Measurements from ENCODE around the gene MYH9.
"Not testable (repeated sequence)": the region's sequence is repeated elsewhere in the genome, so short reads cannot be mapped to it uniquely, and the experiment has no call there.

The MYH9 gene

DNA sequence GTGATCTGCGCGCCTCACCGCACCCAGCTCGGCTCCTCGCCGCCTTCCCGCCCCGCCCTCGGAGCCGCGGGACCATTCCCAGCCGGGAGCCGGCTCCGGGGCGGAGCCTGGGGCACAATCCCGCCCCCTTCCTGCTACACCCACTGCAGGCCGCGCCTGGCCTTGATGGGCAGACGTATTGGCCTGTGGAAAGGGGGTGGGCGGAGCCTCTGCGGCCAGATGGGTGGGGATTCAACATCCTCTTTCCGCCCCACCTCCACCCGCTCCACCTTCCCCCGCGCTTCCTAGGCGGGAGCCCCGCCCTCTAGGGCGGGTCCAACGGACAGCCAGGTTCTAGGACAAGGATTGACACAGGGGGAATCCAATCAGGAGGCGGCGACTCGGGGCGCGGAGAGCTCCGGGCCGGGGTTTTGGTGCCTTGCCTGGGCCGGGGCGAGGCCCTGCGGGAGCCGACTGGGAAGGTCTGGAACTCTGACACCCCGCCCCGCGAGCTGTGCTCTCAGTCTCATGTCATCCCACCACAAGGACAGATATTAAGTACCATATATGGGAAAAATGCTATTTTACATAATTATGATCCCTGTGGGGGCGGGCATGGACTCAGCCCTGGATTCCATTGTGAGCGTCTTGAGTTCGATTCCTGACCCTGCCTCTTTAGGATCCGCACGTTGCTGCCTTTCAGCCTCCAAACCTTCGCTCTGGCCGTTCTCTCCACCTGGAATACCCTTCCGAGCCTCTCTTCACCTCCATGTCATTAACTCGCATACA is at the start of gene MYH9:
Gene MYH9, minus strand, starts transcription at position 9 of the 768 bp plus-strand sequence. CDS start 38,731 bp downstream, outside the sequence.
- DNase-seq, result peak; percentile 99

DNA sequence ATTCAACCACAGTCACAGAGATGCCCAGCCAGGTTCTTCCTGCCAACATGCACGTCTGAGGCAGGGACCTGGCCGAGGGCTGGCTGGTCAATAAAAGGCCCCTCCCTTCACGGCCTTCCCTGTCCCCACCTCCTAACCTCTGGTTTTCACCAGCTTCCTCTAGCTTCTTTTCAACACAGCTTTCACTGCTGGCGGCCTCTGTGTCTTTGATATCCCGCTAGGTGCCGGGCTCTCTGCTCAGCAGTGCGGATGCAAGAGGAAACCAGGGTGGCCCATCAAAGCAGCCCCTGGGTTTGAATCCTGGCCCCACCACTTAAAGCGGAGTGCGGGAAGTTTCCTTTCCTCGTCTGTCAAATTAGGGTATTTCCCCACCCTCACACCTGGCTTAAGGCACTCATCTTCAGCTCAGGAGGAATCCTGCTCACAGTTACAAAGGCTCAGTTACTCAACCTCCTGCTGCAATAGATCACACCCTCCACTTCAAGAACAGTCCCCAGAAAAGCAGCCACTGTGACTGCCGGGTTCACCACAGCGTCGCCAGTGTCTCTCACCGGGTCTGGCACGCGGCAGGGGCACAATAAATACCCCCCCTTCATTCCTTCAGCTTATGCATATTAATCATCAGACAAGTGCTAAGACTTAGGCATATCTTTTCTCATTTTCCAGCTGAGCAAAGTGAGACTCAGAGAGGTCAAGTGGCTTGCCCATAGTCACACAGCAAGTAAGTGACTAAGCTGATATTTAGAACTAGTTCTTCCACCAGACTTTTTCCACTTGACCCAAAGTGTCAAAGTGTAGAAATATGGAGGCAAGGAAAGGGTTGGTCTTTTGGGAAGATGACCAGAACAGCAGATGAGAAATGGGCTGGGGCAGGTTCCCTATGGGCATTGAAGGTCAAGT is 48.0 kb upstream of the MYH9 start:
- peak; percentile 58 for DNase-seq

DNA sequence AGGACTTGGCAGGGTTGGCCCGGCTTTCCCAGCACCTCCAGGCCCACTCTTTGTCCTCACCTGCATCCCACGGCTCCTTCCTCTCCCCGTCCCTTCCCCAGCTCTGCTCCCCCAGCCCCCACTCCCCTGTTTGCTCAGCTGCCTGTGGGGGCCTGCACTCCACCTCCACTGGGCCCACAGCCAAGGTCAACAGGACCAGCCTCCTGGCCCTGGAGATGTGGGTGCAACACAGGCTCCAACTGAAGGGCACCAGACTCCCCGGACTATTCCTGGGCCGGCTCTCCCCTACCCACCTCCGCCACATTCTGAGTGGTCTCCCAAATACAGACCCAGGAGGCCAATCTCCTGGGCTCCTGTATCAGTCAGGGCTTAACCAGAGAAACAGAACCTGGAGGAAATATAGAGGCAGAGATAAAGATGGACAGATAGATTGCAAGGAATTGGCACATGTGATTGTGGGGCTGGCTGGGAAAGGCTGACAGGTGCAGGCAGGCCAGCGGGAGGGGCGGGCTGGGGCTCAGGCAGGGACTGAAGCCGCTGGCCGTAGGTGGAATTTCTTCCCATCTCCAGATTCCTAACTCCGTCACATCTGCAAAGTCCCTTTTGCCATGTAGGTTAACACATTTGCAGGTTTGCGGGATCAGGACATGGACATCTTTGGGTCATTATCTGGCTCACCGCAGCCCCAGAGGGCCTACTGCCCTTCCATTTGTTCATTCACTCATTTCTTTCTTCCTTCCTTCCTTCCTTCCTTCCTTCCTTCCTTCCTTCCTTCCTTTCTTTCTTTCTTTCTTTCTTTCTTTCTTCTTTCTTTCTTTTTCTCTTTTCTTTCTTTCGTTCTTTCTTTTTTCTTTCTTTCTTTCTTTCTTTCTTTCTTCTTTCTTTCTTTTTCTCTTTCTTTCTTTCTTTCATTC is 45.8 kb upstream of the MYH9 start:
- DNase-seq, result no peak

DNA sequence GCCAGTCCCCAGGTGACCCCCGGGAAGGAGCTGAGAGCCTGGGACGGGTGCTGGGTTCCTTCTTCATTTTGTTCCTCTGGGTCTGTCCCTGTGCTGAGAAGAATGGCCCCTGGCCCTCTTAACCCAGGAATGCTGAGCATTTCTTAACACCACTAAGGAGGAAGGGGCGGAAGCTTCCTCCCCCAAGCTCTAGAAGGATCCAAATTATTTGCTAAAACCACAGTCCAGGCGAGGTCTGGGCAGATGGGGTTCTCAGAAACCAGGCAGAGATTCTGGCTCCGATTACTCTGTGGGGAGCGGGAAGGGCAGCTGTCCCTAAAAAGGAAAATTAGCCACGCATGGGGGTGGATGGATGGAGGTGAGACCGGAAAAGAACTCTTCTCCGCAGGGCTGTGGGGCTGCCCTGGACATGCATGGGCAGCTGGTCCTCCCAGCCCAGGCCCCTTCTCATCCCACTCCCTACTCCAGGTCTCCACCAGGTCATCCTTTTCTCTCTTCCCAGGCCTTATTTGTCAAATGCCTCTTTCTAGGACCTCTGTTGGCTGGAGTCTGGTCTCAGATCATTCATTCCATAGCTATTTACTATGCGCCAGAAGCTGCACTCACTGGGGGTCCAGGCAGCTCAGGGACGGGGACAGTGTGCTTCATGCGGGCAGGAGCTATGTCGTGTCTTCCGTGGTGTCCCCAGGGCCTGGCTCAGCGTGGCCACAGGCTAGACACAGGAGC is 45.0 kb upstream of the MYH9 start:
- DNase-seq, result no peak

DNA sequence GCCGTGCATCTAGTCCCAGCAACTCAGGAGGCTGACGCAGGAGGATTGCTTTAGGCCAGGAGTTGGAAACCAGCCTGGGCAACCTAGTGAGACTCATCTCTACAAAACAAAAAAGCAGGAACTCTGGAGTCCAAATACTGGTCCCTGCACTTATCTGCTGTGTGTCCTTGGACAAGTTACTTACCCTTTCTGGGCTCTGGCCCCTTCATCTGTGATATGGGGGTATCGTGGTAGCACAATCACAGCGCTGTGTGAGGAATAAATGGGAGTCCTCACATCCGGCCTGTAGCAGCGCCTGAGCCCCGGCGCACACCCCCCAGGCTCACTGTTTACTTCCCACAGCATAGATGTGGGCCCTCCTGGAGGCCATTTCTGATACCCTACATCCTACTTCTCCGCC is 44.2 kb upstream of the MYH9 start:
- no peak for DNase-seq

DNA sequence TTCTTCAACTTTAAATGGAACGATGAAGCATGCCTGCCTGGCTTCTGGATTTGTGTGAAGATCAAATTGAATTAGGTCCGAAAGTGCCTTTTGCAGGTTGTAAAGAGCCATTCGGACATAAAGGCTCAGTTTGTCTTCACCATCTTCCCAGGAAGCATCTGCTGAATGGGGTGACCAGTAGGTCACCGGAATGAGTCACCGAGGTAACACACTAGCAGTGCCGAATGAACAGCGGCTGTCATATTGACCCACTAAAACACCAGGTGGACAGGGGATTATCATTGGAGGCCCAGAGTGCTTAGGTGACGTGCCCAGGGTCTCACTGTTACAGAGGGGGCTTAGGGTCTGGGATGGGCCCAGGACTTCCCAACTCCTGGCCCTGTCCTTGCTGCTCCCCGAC is 43.1 kb upstream of the MYH9 start:
- no peak for DNase-seq

DNA sequence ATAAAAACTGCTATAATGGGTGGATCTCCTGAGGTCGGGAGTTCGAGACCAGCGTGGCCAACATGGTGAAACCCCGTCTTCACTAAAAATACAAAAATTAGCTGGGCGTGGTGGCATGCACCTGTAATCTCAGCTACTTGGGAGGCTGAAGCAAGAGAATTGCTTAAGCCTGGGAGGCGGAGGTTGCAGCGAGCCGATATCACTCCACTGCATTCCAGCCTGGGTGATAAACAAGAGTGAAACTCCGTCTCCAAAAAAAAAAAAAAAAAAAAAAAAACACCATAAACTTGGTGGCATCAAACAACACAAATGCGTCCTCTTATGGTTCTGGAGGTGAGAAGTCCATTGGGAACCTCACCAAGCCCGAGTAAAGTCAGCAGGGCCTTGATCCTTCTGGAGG is 40.2 kb upstream of the MYH9 start:
- not testable (repeated sequence) for DNase-seq

DNA sequence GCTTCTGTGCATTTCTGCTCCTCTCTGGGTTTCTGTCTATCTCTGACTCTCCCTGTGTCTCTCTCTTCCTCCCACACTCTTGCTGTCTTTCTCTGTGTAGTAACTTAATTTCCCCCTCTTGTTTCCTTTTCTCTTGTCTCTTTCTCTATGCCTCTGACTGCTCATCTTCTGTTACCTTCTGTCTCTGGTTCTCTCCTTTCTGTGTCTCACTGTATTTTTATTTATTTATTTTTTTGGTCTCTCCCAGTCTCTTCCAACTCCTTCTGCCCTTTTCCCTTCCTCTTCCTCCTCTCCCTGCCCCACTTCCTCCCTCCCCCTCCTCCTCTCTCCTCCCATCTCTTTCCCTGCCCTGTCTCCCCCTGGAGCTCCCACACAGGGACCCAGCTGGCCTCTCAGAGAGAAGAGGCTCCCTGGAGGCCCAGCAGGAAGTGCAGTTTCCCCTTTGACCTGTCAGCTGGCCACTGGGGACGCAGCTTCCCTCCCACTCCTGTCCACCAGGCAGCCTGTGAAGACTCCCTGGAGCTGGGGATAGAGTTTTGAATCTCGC is 38.3 kb upstream of the MYH9 start:
- no peak for DNase-seq

DNA sequence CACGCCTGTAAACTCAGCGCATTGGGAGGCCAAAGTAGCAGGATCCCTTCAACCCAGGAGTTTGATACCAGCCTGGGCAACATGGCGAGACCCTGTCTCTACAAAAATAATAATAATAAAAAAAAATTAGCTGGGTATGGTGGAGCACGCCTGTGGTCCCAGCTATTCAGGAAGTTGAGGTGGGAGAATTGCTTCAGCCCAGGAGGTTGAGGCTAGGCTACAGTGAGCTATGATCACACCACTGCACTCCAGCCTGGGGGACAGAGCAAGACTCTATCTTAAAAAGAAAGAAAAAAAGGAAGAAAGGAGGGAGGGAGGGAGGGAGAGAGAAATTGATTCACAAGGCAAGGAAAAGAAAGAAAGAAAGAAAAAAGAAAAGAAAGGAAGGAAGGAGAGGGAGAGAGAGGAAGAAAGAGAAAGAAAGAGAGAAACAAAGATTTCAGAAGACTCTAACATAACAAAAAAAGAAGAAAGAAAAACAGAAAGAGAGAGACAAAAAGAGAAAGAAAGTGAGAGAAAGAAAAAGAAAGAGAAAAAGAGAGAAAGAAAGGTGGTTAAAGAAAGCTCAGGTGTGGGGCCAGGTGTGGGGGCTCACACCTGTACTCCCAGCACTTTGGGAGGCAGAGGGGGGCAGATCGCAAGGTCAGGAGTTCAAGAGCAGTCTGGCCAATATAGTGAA is 37.3 kb upstream of the MYH9 start:
- DNase-seq, result no peak

DNA sequence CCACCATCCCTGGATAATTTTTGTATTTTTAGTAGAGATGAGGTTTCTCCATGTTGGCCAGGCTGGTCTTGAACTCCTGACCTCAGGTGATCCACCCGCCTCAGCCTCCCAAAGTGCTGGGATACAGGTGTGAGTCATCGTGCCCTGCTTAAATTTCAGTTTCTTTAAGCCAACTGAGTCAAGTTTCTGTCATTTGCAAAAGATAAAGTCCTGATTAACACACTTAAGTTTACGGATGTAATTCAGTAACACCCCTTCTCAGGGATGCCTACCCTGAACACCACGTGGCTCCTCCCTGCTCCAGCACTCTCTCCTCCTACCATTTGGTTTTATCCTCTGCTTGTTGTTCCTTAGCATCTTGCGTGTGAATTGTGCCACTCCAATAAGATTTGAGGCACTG is 36.7 kb upstream of the MYH9 start:
- DNase-seq, result not testable (repeated sequence)

DNA sequence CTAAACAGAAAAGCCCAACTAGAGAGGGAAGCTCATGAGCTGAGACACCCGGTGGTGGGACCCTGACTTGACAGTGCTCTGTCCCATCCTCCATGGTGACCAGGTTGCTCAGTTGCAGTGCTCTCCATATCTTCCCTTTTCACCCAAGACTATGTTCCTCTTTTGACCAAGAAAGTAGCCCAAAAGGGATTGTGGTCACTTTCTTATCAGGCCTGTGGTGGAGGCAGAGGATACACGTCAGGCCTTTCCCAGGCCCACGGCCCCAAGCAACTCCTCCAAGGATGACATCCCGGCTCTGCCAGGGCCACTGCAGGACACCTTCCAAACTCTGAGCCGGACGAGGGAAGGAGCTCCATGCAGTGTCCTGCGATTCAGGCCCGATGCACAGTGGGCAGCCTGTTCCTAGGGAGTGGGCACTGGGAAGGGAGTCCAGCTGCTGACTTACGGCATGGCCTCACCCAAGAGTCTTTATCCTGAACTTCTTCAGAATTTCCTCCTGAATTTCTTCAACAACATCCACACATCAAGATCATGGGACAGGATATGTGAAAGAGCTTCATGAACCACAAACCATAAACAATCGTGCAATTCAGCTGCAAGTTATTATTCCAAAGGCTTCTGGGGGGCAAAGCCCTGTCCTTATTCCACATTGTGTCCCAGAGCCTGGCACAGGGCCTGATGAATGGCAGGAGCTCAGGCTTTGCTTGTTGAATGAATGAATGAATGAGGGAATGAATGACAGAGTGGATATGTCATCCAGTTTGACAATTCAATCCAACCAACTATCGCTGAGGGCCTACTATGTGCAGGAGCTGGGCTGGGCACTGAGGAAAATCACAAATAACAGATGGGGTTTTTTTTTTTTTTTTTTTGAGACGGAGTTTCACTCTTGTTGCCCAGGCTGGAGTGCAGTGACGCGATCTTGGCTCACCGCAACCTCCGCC is 36.0 kb upstream of the MYH9 start:
- DNase-seq, result no peak

DNA sequence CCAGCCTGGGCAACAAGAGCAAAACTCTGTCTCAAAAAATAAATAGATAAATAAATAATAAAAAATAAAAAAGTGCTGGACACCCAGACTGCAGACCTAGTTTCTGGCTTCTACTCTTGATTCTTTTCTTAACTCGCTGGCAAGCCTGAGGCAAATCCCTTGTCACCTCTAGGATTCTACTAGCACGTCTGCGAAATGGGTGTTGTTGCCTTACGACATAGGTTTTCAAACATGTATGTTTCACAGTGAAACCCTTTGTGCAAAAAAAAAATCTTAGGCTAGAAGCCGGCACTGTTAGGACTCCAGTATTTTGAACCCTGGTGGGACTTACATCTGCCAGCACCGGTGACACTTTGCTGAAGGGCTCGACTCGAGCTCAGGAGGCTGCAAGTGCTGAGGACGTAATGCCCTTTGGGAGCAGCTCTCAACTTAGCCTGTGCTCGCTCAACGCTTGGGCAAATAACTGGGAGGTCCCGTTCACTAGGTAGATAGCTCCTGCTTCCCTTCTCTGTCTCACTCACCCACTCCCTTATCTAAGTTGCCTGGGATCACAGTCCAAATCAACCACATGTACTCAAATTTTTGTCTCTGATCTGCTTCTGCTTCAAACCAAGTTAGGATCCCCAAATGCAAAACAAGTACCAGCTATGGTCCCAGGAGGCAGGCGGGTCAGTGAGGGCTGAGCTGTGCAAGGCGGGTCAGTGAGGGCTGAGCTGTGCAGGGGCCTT is 34.7 kb upstream of the MYH9 start:
- no peak for DNase-seq

DNA sequence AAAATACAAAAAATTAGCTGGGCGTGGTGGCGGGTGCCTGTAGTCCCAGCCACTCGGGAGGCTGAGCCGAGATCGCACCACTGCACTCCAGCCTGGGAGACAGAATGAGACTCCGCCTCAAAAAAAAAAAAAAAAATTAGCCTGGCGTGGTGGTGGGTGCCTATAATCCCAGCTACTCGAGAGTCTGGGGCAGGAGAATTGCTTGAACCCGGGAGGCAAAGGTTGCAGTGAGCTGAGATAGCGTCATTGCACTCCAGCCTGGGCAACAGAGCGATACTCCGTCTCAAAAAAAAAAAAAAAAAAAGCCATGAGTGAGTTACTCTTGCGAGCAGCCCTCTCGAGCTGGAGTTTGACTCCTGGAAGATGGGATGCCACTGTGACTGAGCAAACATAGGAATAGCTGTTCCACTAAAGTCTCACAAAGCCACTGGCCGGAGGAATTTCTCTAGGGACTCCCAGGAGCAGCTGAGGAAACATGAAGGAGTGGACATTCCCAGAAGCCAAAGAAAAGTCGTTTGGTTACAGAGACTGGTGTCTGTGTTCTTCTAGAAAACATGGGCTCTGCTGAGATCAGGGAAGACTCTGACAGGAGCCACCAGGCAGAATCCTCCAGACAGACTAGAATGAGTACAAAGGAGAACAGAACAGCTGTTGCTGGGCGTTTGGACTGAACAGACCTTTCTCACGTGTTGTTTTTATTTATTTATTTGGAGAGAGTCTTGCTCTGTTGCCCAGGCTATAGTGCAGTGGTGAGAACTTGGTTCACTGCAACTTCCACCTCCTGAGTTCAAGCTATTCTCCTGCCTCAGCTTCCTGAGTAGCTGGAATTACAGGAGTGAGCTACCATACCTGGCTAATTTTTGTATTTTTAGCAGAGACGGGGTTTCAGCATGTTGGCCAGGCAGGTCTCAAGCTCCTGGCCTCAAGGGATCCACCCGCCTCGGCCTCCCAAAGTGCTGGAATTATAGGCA is 32.4 kb upstream of the MYH9 start:
- DNase-seq, result no peak

DNA sequence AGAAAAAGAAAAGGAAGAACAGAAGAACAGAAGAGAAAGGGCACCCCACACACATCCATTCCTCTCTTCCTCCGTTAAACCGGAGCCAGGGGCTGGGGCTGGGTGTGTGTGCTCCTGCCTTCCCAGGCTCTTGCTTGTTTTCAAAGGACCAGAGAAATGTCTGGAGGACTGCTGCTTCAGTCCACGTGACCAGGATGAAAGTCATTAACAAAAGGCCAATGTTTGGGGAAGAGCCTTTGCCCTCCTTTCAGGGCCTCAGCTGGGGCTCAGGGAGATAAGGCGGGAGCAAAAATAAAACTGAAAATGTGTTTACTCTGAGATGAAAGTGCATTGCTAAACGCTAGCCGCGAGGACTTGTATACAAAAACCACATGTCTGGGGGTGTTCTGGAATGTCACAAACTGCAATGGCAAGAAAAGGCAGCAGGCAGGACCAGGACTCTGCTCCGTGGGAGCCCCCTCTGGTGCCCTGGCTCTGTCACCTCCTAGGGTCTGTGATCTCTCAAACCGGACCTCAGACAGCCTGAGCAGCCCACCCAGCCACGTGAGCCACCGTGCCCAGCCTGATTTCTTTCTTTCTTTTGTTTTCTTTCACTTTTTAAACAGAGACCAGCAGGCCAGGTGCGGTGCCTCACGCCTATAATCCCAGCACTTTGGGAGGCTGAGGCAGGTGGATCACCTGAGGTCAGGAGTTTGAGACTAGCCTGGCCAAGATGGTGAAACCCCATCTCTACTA is 31.6 kb upstream of the MYH9 start:
- no peak for DNase-seq

DNA sequence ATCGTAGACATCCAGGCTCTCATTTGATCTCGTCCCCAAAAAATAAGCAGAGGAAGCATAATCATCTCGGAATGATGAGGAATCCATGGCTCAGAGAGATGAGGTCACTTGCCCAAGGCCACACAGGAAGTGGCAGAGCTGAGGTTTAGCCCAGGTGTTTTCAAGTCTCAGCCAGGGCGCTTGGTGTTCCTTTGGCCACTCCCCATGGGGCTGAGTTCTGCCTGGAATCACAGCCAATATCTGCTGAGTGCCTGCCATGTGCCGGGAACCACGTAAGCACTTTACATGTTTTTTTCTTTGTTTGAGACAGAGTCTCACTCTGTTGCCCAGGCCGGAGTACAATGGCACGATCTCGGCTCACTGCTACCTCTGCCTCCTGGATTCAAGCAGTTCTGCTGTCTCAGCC is 29.5 kb upstream of the MYH9 start:
- DNase-seq, result no peak

DNA sequence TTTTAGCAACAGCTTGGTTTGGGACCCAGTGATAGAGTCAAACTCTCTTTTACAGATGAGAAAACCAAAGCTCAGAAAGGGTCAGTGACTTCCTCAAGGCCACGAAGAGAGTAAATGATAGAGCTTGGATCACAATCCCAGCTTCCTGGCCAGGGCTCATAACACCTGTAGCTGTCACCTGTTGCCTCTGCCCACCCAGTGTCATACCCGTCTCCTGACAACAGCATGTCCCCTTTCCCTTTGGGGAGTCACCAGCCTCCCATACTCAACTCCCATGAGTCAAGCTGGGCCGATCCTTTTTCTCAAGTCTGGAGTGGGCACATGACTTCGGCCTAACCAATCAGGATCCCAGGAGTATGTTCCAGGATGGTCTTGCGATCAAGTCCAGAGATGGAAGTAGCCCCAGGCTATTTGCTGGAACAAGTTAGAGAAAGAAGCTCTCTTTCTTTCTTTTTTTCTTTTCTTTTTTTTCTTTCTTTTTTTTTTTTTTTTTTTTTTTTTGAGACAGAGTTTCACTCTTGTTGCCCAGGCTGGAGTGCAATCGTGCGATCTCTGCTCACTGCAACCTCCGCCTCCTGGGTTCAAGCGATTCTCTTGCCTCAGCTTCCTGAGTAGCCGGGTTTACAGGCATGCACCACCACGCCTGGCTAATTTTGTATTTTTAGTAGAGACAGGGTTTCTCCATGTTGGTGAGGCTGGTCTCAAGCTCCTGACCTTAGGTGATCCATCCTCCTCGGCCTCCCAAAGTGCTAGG is 27.8 kb upstream of the MYH9 start:
- no peak for DNase-seq
